Measurements from ENCODE around the gene ENDOG. TPM values are rescaled to one million over a fixed set of nuclear protein-coding genes. Genes with fewer than 3 reads are reported as not detected.
A peak's percentile ranks its signal among the peaks of the same experiment; 100 is the strongest.

ENDOG gene
- polyA plus RNA-seq, 2 donors = 21.0 to 26.2 TPM

- Histone ChIP-seq H3K4me1 (ENCODE audit: control insufficient read depth in 2 of 2, insufficient read depth in 2 of 2, low read length in 1 of 2) (peaks cover 2 to 4% of the 10 kb centered on the region in 2 donors), H3K27me3 (ENCODE audit: control insufficient read depth in 1 of 2, insufficient read depth in 2 of 2, low read length in 2 of 2) (no peaks in the 10 kb centered on the region), H3K9me3 (ENCODE audit: control insufficient read depth in 2 of 2, insufficient read depth in 1 of 2, low read depth in 1 of 2, low read length in 1 of 2) (no peaks in the 10 kb centered on the region), H3K27ac (ENCODE audit: low read depth in 2 of 2, low read length in 1 of 2) (no peak overlapping the region), H3K36me3 (ENCODE audit: control insufficient read depth in 2 of 2, insufficient read depth in 2 of 2, low read length in 1 of 2) (peaks cover 21 to 52% of the 10 kb centered on the region in 2 donors), H3K4me3 (ENCODE audit: low read depth in 1 of 2, low read length in 2 of 2) (no peak overlapping the region)
- 93 to 94% methylated on average over 22 of the region's 22 CpGs for WGBS, 2 donors
Measured at GRCh38 chr9:128825923-128826700, 7.8 kb downstream of the ENDOG start.

- no peaks in the 10 kb centered on the region for H3K27me3 ChIP-seq (ENCODE audit: control insufficient read depth in 1 of 2, insufficient read depth in 2 of 2, low read length in 2 of 2)
- no peak overlapping the region for H3K27ac ChIP-seq (ENCODE audit: low read depth in 2 of 2, low read length in 1 of 2)
- no peaks in the 10 kb centered on the region for H3K9me3 ChIP-seq (ENCODE audit: control insufficient read depth in 2 of 2, insufficient read depth in 1 of 2, low read depth in 1 of 2, low read length in 1 of 2)
- H3K4me3 ChIP-seq (ENCODE audit: low read depth in 1 of 2, low read length in 2 of 2) = no peak overlapping the region
- 90 to 91% methylated on average over 8 of the region's 8 CpGs for WGBS, 2 donors
- H3K36me3 ChIP-seq (ENCODE audit: control insufficient read depth in 2 of 2, insufficient read depth in 2 of 2, low read length in 1 of 2) = peaks cover 8 to 31% of the 10 kb centered on the region in 2 donors
- H3K4me1 ChIP-seq (ENCODE audit: control insufficient read depth in 2 of 2, insufficient read depth in 2 of 2, low read length in 1 of 2) = peaks cover 2 to 4% of the 10 kb centered on the region in 2 donors
Measured at GRCh38 chr9:128828267-128828666, 10.0 kb downstream of the ENDOG start.

GRCh38 chr9:128828719-128829452 is 10.6 kb downstream of the ENDOG start:
- Histone ChIP-seq H3K4me1 (ENCODE audit: control insufficient read depth in 2 of 2, insufficient read depth in 2 of 2, low read length in 1 of 2) (peaks cover 2 to 4% of the 10 kb centered on the region in 2 donors), H3K9me3 (ENCODE audit: control insufficient read depth in 2 of 2, insufficient read depth in 1 of 2, low read depth in 1 of 2, low read length in 1 of 2) (no peaks in the 10 kb centered on the region), H3K4me3 (ENCODE audit: low read depth in 1 of 2, low read length in 2 of 2) (peak overlapping the region; percentile 72 to 95), H3K27ac (ENCODE audit: low read depth in 2 of 2, low read length in 1 of 2) (peak overlapping the region; percentile 68 to 80), H3K36me3 (ENCODE audit: control insufficient read depth in 2 of 2, insufficient read depth in 2 of 2, low read length in 1 of 2) (peaks cover 8 to 25% of the 10 kb centered on the region in 2 donors), H3K27me3 (ENCODE audit: control insufficient read depth in 1 of 2, insufficient read depth in 2 of 2, low read length in 2 of 2) (no peaks in the 10 kb centered on the region)
- WGBS, 2 donors = 31 to 33% methylated on average over 18 of the region's 18 CpGs

GRCh38 chr9:128829477-128830251 is 11.4 kb downstream of the ENDOG start, which contains the start of gene SPOUT1:
Gene SPOUT1 (minus strand): TSS chr9:128829794. CDS start chr9:128829780, 14 bp downstream.
- Histone ChIP-seq H3K27ac (ENCODE audit: low read depth in 2 of 2, low read length in 1 of 2) (peak within 1 kb of the TSS; percentile 68 to 80), H3K36me3 (ENCODE audit: control insufficient read depth in 2 of 2, insufficient read depth in 2 of 2, low read length in 1 of 2) (peaks cover 8 to 18% of the 10 kb centered on the region in 2 donors), H3K4me3 (ENCODE audit: low read depth in 1 of 2, low read length in 2 of 2) (peak within 1 kb of the TSS; percentile 72 to 95), H3K4me1 (ENCODE audit: control insufficient read depth in 2 of 2, insufficient read depth in 2 of 2, low read length in 1 of 2) (peaks cover 2 to 4% of the 10 kb centered on the region in 2 donors), H3K27me3 (ENCODE audit: control insufficient read depth in 1 of 2, insufficient read depth in 2 of 2, low read length in 2 of 2) (no peaks in the 10 kb centered on the region), H3K9me3 (ENCODE audit: control insufficient read depth in 2 of 2, insufficient read depth in 1 of 2, low read depth in 1 of 2, low read length in 1 of 2) (no peaks in the 10 kb centered on the region)
- WGBS, 2 donors = 1% methylated on average over 53 to 56 of the region's 56 CpGs

GRCh38 chr9:128833696-128834095 is 15.4 kb downstream of the ENDOG start:
- Histone ChIP-seq H3K4me3 (ENCODE audit: low read depth in 1 of 2, low read length in 2 of 2) (no peak overlapping the region), H3K36me3 (ENCODE audit: control insufficient read depth in 2 of 2, insufficient read depth in 2 of 2, low read length in 1 of 2) (peaks cover 3 to 19% of the 10 kb centered on the region in 2 donors), H3K9me3 (ENCODE audit: control insufficient read depth in 2 of 2, insufficient read depth in 1 of 2, low read depth in 1 of 2, low read length in 1 of 2) (no peaks in the 10 kb centered on the region), H3K27ac (ENCODE audit: low read depth in 2 of 2, low read length in 1 of 2) (no peak overlapping the region), H3K4me1 (ENCODE audit: control insufficient read depth in 2 of 2, insufficient read depth in 2 of 2, low read length in 1 of 2) (peaks cover 2 to 4% of the 10 kb centered on the region in 2 donors), H3K27me3 (ENCODE audit: control insufficient read depth in 1 of 2, insufficient read depth in 2 of 2, low read length in 2 of 2) (no peaks in the 10 kb centered on the region)
- 91% methylated on average over 10 of the region's 10 CpGs for WGBS, 2 donors

- no peaks in the 10 kb centered on the region for H3K4me1 ChIP-seq (ENCODE audit: control insufficient read depth in 2 of 2, insufficient read depth in 2 of 2, low read length in 1 of 2)
- H3K9me3 ChIP-seq (ENCODE audit: control insufficient read depth in 2 of 2, insufficient read depth in 1 of 2, low read depth in 1 of 2, low read length in 1 of 2) = no peaks in the 10 kb centered on the region
- 94% methylated on average over 26 to 28 of the region's 28 CpGs for WGBS, 2 donors
- H3K36me3 ChIP-seq (ENCODE audit: control insufficient read depth in 2 of 2, insufficient read depth in 2 of 2, low read length in 1 of 2) = peaks cover 3 to 19% of the 10 kb centered on the region in 2 donors
- H3K27me3 ChIP-seq (ENCODE audit: control insufficient read depth in 1 of 2, insufficient read depth in 2 of 2, low read length in 2 of 2) = no peaks in the 10 kb centered on the region
- H3K4me3 ChIP-seq (ENCODE audit: low read depth in 1 of 2, low read length in 2 of 2) = no peak overlapping the region
- no peak overlapping the region for H3K27ac ChIP-seq (ENCODE audit: low read depth in 2 of 2, low read length in 1 of 2)
Measured at GRCh38 chr9:128835246-128836210, 17.2 kb downstream of the ENDOG start.

GRCh38 chr9:128836509-128837145 is 18.3 kb downstream of the ENDOG start:
- H3K27ac ChIP-seq (ENCODE audit: low read depth in 2 of 2, low read length in 1 of 2) = no peak overlapping the region
- H3K4me1 ChIP-seq (ENCODE audit: control insufficient read depth in 2 of 2, insufficient read depth in 2 of 2, low read length in 1 of 2) = no peaks in the 10 kb centered on the region
- no peaks in the 10 kb centered on the region for H3K27me3 ChIP-seq (ENCODE audit: control insufficient read depth in 1 of 2, insufficient read depth in 2 of 2, low read length in 2 of 2)
- no peak overlapping the region for H3K4me3 ChIP-seq (ENCODE audit: low read depth in 1 of 2, low read length in 2 of 2)
- 93% methylated on average over 14 of the region's 14 CpGs for WGBS, 2 donors
- H3K9me3 ChIP-seq (ENCODE audit: control insufficient read depth in 2 of 2, insufficient read depth in 1 of 2, low read depth in 1 of 2, low read length in 1 of 2) = no peaks in the 10 kb centered on the region
- H3K36me3 ChIP-seq (ENCODE audit: control insufficient read depth in 2 of 2, insufficient read depth in 2 of 2, low read length in 1 of 2) = peaks cover 3 to 19% of the 10 kb centered on the region in 2 donors

- Histone ChIP-seq H3K27ac (ENCODE audit: low read depth in 2 of 2, low read length in 1 of 2) (no peak overlapping the region), H3K4me3 (ENCODE audit: low read depth in 1 of 2, low read length in 2 of 2) (no peak overlapping the region), H3K36me3 (ENCODE audit: control insufficient read depth in 2 of 2, insufficient read depth in 2 of 2, low read length in 1 of 2) (peaks cover 3 to 22% of the 10 kb centered on the region in 2 donors), H3K27me3 (ENCODE audit: control insufficient read depth in 1 of 2, insufficient read depth in 2 of 2, low read length in 2 of 2) (no peaks in the 10 kb centered on the region), H3K4me1 (ENCODE audit: control insufficient read depth in 2 of 2, insufficient read depth in 2 of 2, low read length in 1 of 2) (no peaks in the 10 kb centered on the region), H3K9me3 (ENCODE audit: control insufficient read depth in 2 of 2, insufficient read depth in 1 of 2, low read depth in 1 of 2, low read length in 1 of 2) (no peaks in the 10 kb centered on the region)
- 83 to 84% methylated on average over 3 of the region's 3 CpGs for WGBS, 2 donors
Measured at GRCh38 chr9:128838338-128838737, 20.0 kb downstream of the ENDOG start.

Measured in esophagus (tissue), 2 donors.